GM23338 (cell line): ENCODE data around the gene EYA3.

Experiments
- EZH2 ChIP-seq: fragments of 200-600 bp; sonication (generic); IDR thresholded peaks from one replicate; pipeline ENCODE4 v1.8.0; 2017; ENCODE audit warnings: antibody characterized with exemption, mild to moderate bottlenecking, low read depth; ENCODE audit not compliant: unreplicated experiment
- EZH2phosphoT487 ChIP-seq: fragments of 200-600 bp; sonication (generic); IDR thresholded peaks from one replicate; pipeline ENCODE4 v1.8.1; 2018; ENCODE audit warnings: antibody characterized with exemption; ENCODE audit not compliant: unreplicated experiment
- JUNB ChIP-seq: IDR thresholded peaks from one replicate; pipeline ENCODE4 v1.6.1; 2016; ENCODE audit warnings: antibody characterized with exemption; ENCODE audit not compliant: unreplicated experiment
- POLR2AphosphoS5 ChIP-seq: IDR thresholded peaks from 2 replicates; pipeline ENCODE4 v1.6.1; 2016; ENCODE audit warnings: antibody characterized with exemption, low read depth
- STAT1 ChIP-seq: IDR thresholded peaks from one replicate; pipeline ENCODE4 v1.6.1; 2016; ENCODE audit warnings: antibody characterized with exemption; ENCODE audit not compliant: unreplicated experiment
- ZNF331 ChIP-seq: fragments of 250-450 bp; sonication (Bioruptor Pico); IDR thresholded peaks from 2 replicates; pipeline ENCODE4 v1.5.0; 2020; ENCODE audit warnings: low read depth, mild to moderate bottlenecking, moderate library complexity
- TF ChIP-seq, protein P1 (sequence below), 2 experiments: fragments of 200-600 bp in 1 of 2; sonication (generic) in 1 of 2; conservative IDR thresholded peaks; 2 replicates each; pipeline versions ENCODE4 v1.5.1 to v1.6.1; 2016 to 2017; ENCODE audit warnings: antibody characterized with exemption in 2 of 2, low read depth in 2 of 2, mild to moderate bottlenecking in 2 of 2, moderate library complexity in 1 of 2
- TF ChIP-seq, protein P2 (sequence below): IDR thresholded peaks from one replicate; pipeline ENCODE4 v1.6.1; 2018; ENCODE audit warnings: antibody characterized with exemption; ENCODE audit not compliant: unreplicated experiment
- TF ChIP-seq, protein P3 (sequence below): fragments of 250-450 bp; sonication (Bioruptor Pico); IDR thresholded peaks from 2 replicates; pipeline ENCODE4 v1.5.0; 2020; ENCODE audit warnings: mild to moderate bottlenecking, moderate library complexity

DNA sequence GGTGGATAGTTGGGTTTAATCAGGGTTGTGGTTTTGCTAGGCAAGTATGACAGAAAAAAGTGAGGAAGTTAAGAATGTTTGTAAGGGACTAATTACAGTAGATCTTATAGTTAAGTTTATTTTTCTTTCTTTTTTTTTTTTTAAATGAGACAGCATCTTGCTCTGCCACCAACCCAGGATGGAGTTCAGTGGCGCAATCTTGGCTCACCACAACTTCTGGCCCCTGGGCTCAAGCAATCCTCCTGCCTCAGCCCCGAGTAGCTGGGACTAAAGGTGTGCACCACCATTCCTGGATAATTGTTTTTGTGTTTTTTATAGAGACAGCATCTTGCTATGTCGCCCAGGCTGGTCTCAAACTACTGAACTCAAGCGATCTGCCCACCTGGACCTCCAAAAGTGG is 41.7 kb downstream of the EYA3 start:
- TF ChIP-seq, protein P1, sequence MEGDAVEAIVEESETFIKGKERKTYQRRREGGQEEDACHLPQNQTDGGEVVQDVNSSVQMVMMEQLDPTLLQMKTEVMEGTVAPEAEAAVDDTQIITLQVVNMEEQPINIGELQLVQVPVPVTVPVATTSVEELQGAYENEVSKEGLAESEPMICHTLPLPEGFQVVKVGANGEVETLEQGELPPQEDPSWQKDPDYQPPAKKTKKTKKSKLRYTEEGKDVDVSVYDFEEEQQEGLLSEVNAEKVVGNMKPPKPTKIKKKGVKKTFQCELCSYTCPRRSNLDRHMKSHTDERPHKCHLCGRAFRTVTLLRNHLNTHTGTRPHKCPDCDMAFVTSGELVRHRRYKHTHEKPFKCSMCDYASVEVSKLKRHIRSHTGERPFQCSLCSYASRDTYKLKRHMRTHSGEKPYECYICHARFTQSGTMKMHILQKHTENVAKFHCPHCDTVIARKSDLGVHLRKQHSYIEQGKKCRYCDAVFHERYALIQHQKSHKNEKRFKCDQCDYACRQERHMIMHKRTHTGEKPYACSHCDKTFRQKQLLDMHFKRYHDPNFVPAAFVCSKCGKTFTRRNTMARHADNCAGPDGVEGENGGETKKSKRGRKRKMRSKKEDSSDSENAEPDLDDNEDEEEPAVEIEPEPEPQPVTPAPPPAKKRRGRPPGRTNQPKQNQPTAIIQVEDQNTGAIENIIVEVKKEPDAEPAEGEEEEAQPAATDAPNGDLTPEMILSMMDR (conservative IDR thresholded peaks at IDR 0.05; ENCODE audit: low read depth in 2 of 2) = no peak
- TF ChIP-seq STAT1 (no peak), POLR2AphosphoS5 (no peak), EZH2phosphoT487 (no peak), JUNB (no peak), ZNF331 (CRISPR knock-in tag) (no peak), EZH2 (no peak)
- TF ChIP-seq, protein P2, sequence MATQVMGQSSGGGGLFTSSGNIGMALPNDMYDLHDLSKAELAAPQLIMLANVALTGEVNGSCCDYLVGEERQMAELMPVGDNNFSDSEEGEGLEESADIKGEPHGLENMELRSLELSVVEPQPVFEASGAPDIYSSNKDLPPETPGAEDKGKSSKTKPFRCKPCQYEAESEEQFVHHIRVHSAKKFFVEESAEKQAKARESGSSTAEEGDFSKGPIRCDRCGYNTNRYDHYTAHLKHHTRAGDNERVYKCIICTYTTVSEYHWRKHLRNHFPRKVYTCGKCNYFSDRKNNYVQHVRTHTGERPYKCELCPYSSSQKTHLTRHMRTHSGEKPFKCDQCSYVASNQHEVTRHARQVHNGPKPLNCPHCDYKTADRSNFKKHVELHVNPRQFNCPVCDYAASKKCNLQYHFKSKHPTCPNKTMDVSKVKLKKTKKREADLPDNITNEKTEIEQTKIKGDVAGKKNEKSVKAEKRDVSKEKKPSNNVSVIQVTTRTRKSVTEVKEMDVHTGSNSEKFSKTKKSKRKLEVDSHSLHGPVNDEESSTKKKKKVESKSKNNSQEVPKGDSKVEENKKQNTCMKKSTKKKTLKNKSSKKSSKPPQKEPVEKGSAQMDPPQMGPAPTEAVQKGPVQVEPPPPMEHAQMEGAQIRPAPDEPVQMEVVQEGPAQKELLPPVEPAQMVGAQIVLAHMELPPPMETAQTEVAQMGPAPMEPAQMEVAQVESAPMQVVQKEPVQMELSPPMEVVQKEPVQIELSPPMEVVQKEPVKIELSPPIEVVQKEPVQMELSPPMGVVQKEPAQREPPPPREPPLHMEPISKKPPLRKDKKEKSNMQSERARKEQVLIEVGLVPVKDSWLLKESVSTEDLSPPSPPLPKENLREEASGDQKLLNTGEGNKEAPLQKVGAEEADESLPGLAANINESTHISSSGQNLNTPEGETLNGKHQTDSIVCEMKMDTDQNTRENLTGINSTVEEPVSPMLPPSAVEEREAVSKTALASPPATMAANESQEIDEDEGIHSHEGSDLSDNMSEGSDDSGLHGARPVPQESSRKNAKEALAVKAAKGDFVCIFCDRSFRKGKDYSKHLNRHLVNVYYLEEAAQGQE = no peak
- TF ChIP-seq, protein P3, sequence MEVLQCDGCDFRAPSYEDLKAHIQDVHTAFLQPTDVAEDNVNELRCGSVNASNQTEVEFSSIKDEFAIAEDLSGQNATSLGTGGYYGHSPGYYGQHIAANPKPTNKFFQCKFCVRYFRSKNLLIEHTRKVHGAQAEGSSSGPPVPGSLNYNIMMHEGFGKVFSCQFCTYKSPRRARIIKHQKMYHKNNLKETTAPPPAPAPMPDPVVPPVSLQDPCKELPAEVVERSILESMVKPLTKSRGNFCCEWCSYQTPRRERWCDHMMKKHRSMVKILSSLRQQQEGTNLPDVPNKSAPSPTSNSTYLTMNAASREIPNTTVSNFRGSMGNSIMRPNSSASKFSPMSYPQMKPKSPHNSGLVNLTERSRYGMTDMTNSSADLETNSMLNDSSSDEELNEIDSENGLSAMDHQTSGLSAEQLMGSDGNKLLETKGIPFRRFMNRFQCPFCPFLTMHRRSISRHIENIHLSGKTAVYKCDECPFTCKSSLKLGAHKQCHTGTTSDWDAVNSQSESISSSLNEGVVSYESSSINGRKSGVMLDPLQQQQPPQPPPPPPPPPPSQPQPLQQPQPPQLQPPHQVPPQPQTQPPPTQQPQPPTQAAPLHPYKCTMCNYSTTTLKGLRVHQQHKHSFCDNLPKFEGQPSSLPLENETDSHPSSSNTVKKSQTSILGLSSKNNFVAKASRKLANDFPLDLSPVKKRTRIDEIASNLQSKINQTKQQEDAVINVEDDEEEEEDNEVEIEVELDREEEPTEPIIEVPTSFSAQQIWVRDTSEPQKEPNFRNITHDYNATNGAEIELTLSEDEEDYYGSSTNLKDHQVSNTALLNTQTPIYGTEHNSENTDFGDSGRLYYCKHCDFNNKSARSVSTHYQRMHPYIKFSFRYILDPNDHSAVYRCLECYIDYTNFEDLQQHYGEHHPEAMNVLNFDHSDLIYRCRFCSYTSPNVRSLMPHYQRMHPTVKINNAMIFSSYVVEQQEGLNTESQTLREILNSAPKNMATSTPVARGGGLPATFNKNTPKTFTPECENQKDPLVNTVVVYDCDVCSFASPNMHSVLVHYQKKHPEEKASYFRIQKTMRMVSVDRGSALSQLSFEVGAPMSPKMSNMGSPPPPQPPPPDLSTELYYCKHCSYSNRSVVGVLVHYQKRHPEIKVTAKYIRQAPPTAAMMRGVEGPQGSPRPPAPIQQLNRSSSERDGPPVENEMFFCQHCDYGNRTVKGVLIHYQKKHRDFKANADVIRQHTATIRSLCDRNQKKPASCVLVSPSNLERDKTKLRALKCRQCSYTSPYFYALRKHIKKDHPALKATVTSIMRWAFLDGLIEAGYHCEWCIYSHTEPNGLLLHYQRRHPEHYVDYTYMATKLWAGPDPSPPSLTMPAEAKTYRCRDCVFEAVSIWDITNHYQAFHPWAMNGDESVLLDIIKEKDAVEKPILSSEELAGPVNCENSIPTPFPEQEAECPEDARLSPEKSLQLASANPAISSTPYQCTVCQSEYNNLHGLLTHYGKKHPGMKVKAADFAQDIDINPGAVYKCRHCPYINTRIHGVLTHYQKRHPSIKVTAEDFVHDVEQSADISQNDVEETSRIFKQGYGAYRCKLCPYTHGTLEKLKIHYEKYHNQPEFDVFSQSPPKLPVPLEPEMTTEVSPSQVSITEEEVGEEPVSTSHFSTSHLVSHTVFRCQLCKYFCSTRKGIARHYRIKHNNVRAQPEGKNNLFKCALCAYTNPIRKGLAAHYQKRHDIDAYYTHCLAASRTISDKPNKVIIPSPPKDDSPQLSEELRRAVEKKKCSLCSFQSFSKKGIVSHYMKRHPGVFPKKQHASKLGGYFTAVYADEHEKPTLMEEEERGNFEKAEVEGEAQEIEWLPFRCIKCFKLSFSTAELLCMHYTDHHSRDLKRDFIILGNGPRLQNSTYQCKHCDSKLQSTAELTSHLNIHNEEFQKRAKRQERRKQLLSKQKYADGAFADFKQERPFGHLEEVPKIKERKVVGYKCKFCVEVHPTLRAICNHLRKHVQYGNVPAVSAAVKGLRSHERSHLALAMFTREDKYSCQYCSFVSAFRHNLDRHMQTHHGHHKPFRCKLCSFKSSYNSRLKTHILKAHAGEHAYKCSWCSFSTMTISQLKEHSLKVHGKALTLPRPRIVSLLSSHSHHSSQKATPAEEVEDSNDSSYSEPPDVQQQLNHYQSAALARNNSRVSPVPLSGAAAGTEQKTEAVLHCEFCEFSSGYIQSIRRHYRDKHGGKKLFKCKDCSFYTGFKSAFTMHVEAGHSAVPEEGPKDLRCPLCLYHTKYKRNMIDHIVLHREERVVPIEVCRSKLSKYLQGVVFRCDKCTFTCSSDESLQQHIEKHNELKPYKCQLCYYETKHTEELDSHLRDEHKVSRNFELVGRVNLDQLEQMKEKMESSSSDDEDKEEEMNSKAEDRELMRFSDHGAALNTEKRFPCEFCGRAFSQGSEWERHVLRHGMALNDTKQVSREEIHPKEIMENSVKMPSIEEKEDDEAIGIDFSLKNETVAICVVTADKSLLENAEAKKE (CRISPR knock-in tag) = no peak
